Gastroesophageal sphincter (tissue), 4 donors: ENCODE data around the gene OIP5. TPM values are rescaled to one million over a fixed set of nuclear protein-coding genes. Genes with fewer than 3 reads are reported as not detected.
"Not testable (repeated sequence)": the region's sequence is repeated elsewhere in the genome, so short reads cannot be mapped to it uniquely, and the experiment has no call there.

Source experiments
- ATAC-seq: fragments of 150-250 bp; one replicate; pipeline ENCODE4 v1.9.1; 2016; ENCODE audit warnings: mild to moderate bottlenecking, moderate library complexity
- H3K27ac ChIP-seq, 4 donors: fragments of 200-600 bp; sonication (generic) in 3 of 4; 1 replicate in 3 of 4; 2 replicates in 1 of 4; pipeline ENCODE4 v1.5.1; 2016 to 2019
- H3K27me3 ChIP-seq: fragments of 200-600 bp; sonication (generic); one replicate; pipeline ENCODE4 v1.5.1; 2019
- H3K36me3 ChIP-seq, 2 donors: fragments of 200-600 bp; sonication (generic); one replicate each; pipeline ENCODE4 v1.5.1; 2019; ENCODE audit warnings: control low read depth in 1 of 2
- H3K4me1 ChIP-seq, 3 donors: fragments of 200-600 bp; sonication (generic); 1 replicate in 2 of 3; 2 replicates in 1 of 3; pipeline ENCODE4 v1.5.1; 2016 to 2019; ENCODE audit warnings: control low read depth in 2 of 3
- H3K4me3 ChIP-seq, 2 donors: fragments of 200-600 bp; sonication (generic); one replicate each; pipeline ENCODE4 v1.5.1; 2019; ENCODE audit warnings: mild to moderate bottlenecking in 1 of 2, moderate library complexity in 1 of 2
- H3K9me3 ChIP-seq, 3 donors: fragments of 200-600 bp; sonication (generic); one replicate each; pipeline ENCODE4 v1.5.1; 2017 to 2019; ENCODE audit warnings: control low read depth in 2 of 3
- CTCF ChIP-seq, 4 experiments: fragments of 200-600 bp in 2 of 4; fragments of 450-650 bp in 2 of 4; sonication (generic) in 1 of 4; IDR thresholded peaks; one replicate each; pipeline ENCODE4 v1.5.1; 2017 to 2019; ENCODE audit warnings: antibody characterized with exemption in 4 of 4, mild to moderate bottlenecking in 2 of 4, moderate library complexity in 2 of 4
- EP300 ChIP-seq: sonication (generic); formaldehyde crosslinking; IDR thresholded peaks from one replicate; pipeline ENCODE4 v1.6.1; 2017; ENCODE audit warnings: antibody characterized with exemption, mild to moderate bottlenecking
- POLR2A ChIP-seq, 2 donors: fragments of 450-650 bp; IDR thresholded peaks; one replicate each; pipeline ENCODE4 v1.6.1; 2017; ENCODE audit warnings: antibody characterized with exemption in 2 of 2, mild to moderate bottlenecking in 2 of 2, moderate library complexity in 1 of 2
- POLR2AphosphoS5 ChIP-seq: sonication (generic); formaldehyde crosslinking; IDR thresholded peaks from one replicate; pipeline ENCODE4 v1.6.1; 2017; ENCODE audit warnings: antibody characterized with exemption
- WGBS, 2 donors: methylation state at CpG; one replicate each; pipeline ENCODE4 v1.1.5; 2018; ENCODE audit warnings: low coverage in 1 of 2; 5-methylcytosine and 5-hydroxymethylcytosine counted together
- total RNA-seq, 4 donors: library from RNA; depleted of rRNA; stranded (reverse); fragments of >200 nt; gene quantifications; one replicate each; pipeline ENCODE4 v1.1.0, GENCODE V29; 2016

The OIP5 gene
- total RNA-seq, 4 donors from 2014 or later = 0.40 to 0.49 TPM; not detected in 2

DNA sequence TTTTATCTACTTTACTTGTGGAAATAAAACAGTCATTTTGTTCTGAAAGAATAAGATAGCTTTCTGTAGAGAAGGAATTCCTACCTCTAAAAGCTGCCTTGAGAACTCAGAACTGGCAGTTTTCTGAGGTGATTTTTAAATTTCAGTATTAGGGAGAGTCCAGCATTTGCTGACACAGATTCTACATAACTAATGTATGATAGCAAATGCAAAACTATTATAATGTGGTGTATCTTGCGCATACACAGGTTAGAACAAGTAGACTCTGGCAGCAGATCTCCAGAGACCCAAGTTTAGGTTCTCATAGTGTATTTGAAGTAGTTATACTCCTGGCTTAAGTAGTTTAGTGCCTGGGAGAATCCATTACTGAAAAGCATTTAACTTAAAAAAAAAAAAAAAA, 30.8 kb downstream of the OIP5 start:
- Histone ChIP-seq H3K27ac (no peak overlapping the region), H3K9me3 (no peaks in the 10 kb centered on the region), H3K4me3 (no peak overlapping the region), H3K36me3 (peaks cover 0 to 49% of the 10 kb centered on the region in 2 donors), H3K4me1 (no peaks in the 10 kb centered on the region), H3K27me3 (no peaks in the 10 kb centered on the region)
- TF ChIP-seq POLR2A (IDR thresholded peaks at IDR 0.05) (no peak), CTCF (IDR thresholded peaks at IDR 0.05) (no peak), EP300 (no peak), POLR2AphosphoS5 (no peak)
- no peak for ATAC-seq
- 100% methylated on average over 1 of the region's 1 CpG; no CpG with 5 or more reads in 1 of the 2 donors for WGBS, 2 donors

DNA sequence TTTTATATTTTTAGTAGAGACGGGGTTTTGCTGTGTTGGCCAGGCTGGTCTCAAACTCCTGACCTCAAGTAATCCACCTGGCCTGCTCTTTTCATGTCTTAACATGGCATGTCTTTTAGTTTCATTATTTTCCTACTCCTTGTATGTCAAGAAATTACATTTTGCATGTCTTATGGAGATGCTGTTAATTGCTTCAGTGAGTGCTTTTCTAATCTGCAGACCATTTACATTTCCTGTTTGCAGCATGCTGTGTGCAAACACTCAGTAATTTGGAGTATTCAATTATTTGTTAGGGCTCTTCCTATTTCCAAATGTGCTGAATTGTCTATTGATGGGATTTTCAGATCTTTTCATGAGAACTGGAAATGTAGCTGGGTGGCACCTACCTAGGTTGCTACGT, 31.3 kb downstream of the OIP5 start:
- H3K27ac ChIP-seq, H3K4me3 ChIP-seq: not testable (repeated sequence)
- 88 to 100% methylated on average over 2 of the region's 2 CpGs for WGBS, 2 donors

GRCh38 chr15:41292521-41292920, 39.9 kb downstream of the OIP5 start:
- Histone ChIP-seq H3K27me3 (no peaks in the 10 kb centered on the region), H3K4me1 (peaks cover 0 to 19% (median 3%) of the 10 kb centered on the region in 3 donors), H3K36me3 (peaks cover 0 to 86% of the 10 kb centered on the region in 2 donors), H3K4me3 (no peak overlapping the region), H3K9me3 (no peaks in the 10 kb centered on the region), H3K27ac (no peak overlapping the region)
- TF ChIP-seq CTCF (IDR thresholded peaks at IDR 0.05) (no peak), POLR2AphosphoS5 (no peak), EP300 (no peak), POLR2A (IDR thresholded peaks at IDR 0.05) (no peak)
- WGBS, 2 donors = 46 to 50% methylated on average over 1 of the region's 1 CpG
- ATAC-seq = no peak

More for the DNA sequence above, 31.3 kb downstream of the OIP5 start:
- H3K4me1 ChIP-seq, H3K9me3 ChIP-seq, H3K27me3 ChIP-seq, ATAC-seq: not testable (repeated sequence)
- H3K36me3 ChIP-seq = peaks cover 0 to 53% of the 10 kb centered on the region in 2 donors

GRCh38 chr15:41291065-41291631, 41.2 kb downstream of the OIP5 start:
- Histone ChIP-seq H3K27me3 (no peaks in the 10 kb centered on the region), H3K9me3 (no peaks in the 10 kb centered on the region), H3K27ac (no peak overlapping the region), H3K4me1 (peaks cover 0 to 32% (median 3%) of the 10 kb centered on the region in 3 donors), H3K36me3 (peaks cover 0 to 86% of the 10 kb centered on the region in 2 donors), H3K4me3 (no peak overlapping the region)
- ATAC-seq = no peak
- 89 to 96% methylated on average over 4 to 7 of the region's 9 CpGs for WGBS, 2 donors
- TF ChIP-seq EP300 (no peak), POLR2A (IDR thresholded peaks at IDR 0.05) (no peak), CTCF (IDR thresholded peaks at IDR 0.05) (no peak), POLR2AphosphoS5 (no peak)

GRCh38 chr15:41289953-41290352, 42.4 kb downstream of the OIP5 start:
- TF ChIP-seq EP300 (no peak), CTCF (IDR thresholded peaks at IDR 0.05) (no peak), POLR2A (IDR thresholded peaks at IDR 0.05) (no peak), POLR2AphosphoS5 (no peak)
- no peaks in the 10 kb centered on the region for H3K27me3 ChIP-seq
- ATAC-seq = no peak
- no peak overlapping the region for H3K4me3 ChIP-seq
- H3K9me3 ChIP-seq = no peaks in the 10 kb centered on the region
- WGBS, 2 donors = 82 to 91% methylated on average over 2 of the region's 2 CpGs
- H3K4me1 ChIP-seq = peaks cover 2 to 44% (median 9%) of the 10 kb centered on the region in 3 donors
- no peak overlapping the region for H3K27ac ChIP-seq
- H3K36me3 ChIP-seq = peaks cover 0 to 86% of the 10 kb centered on the region in 2 donors
